ENCODE results near the gene UTP20. TPM values are rescaled to one million over a fixed set of nuclear protein-coding genes. Genes with fewer than 3 reads are reported as not detected.

Gene UTP20
- total RNA-seq, 4 donors from 2014 or later, result 10.4 to 15.9 (median 13.1) TPM

- H3K27ac ChIP-seq, result peak overlapping the region in 1 of 4 donors; percentile 76
- WGBS, 2 donors, result 78 to 85% methylated on average over 2 of the region's 2 CpGs
- no peaks in the 10 kb centered on the region for H3K9me3 ChIP-seq
- TF ChIP-seq POLR2A (IDR thresholded peaks at IDR 0.05) (no peak), EP300 (IDR thresholded peaks at IDR 0.05) (no peak), CTCF (IDR thresholded peaks at IDR 0.05) (no peak)
- DNase-seq (ENCODE audit: low spot score in 2 of 2), result no peak
- peaks cover 0 to 92% (median 5%) of the 10 kb centered on the region in 3 donors for H3K36me3 ChIP-seq
- H3K27me3 ChIP-seq, result no peaks in the 10 kb centered on the region
- no peaks in the 10 kb centered on the region for H3K4me1 ChIP-seq
- no peak overlapping the region for H3K4me3 ChIP-seq
Observed at GRCh38 chr12:101298426-101298825, 18.5 kb downstream of the UTP20 start.

GRCh38 chr12:101299346-101299745, 19.4 kb downstream of the UTP20 start:
- Histone ChIP-seq H3K27ac (peak overlapping the region in 1 of 4 donors; percentile 76), H3K27me3 (no peaks in the 10 kb centered on the region), H3K4me3 (no peak overlapping the region), H3K36me3 (peaks cover 0 to 92% (median 5%) of the 10 kb centered on the region in 3 donors), H3K4me1 (no peaks in the 10 kb centered on the region), H3K9me3 (no peaks in the 10 kb centered on the region)
- no peak for DNase-seq (ENCODE audit: low spot score in 2 of 2)
- 63 to 64% methylated on average over 2 of the region's 2 CpGs for WGBS, 2 donors
- no peak for TF ChIP-seq EP300 (IDR thresholded peaks at IDR 0.05)

- H3K36me3 ChIP-seq, result peaks cover 0 to 92% (median 5%) of the 10 kb centered on the region in 3 donors
- no peaks in the 10 kb centered on the region for H3K27me3 ChIP-seq
- peak overlapping the region in 1 of 4 donors; percentile 76 for H3K27ac ChIP-seq
- no peak for DNase-seq (ENCODE audit: low spot score in 2 of 2)
- H3K4me3 ChIP-seq, result no peak overlapping the region
- no peak for TF ChIP-seq CTCF (IDR thresholded peaks at IDR 0.05)
- no peak for TF ChIP-seq POLR2A (IDR thresholded peaks at IDR 0.05)
- TF ChIP-seq EP300 (IDR thresholded peaks at IDR 0.05), result no peak
- WGBS, 2 donors, result 45 to 50% methylated on average over 3 of the region's 3 CpGs
- H3K9me3 ChIP-seq, result no peaks in the 10 kb centered on the region
- no peaks in the 10 kb centered on the region for H3K4me1 ChIP-seq
Observed at GRCh38 chr12:101299931-101300330, 20.0 kb downstream of the UTP20 start.

GRCh38 chr12:101302741-101303140, 22.8 kb downstream of the UTP20 start:
- Histone ChIP-seq H3K36me3 (peaks cover 0 to 92% (median 0%) of the 10 kb centered on the region in 3 donors), H3K27ac (no peak overlapping the region), H3K27me3 (no peaks in the 10 kb centered on the region), H3K9me3 (no peaks in the 10 kb centered on the region), H3K4me1 (no peaks in the 10 kb centered on the region), H3K4me3 (no peak overlapping the region)
- 78 to 80% methylated on average over 4 of the region's 4 CpGs for WGBS, 2 donors
- no peak for DNase-seq (ENCODE audit: low spot score in 2 of 2)
- TF ChIP-seq EP300 (IDR thresholded peaks at IDR 0.05) (no peak), CTCF (IDR thresholded peaks at IDR 0.05) (no peak), POLR2A (IDR thresholded peaks at IDR 0.05) (no peak)

- H3K4me1 ChIP-seq, result no peaks in the 10 kb centered on the region
- peaks cover 0 to 99% (median 8%) of the 10 kb centered on the region in 3 donors for H3K36me3 ChIP-seq
- no peak for DNase-seq (ENCODE audit: low spot score in 2 of 2)
- no peak overlapping the region for H3K4me3 ChIP-seq
- no peak overlapping the region for H3K27ac ChIP-seq
- no peaks in the 10 kb centered on the region for H3K9me3 ChIP-seq
- TF ChIP-seq POLR2A (IDR thresholded peaks at IDR 0.05) (no peak), CTCF (IDR thresholded peaks at IDR 0.05) (no peak)
- 91 to 92% methylated on average over 2 of the region's 2 CpGs for WGBS, 2 donors
- no peaks in the 10 kb centered on the region for H3K27me3 ChIP-seq
Observed at GRCh38 chr12:101305226-101305779, 25.4 kb downstream of the UTP20 start.

Measured in tibial nerve (tissue), 4 donors.